NCI-H2029 treated with DMSO at 0.1 percent for 48 hours (cell line): ENCODE results near the gene LGALS9.
"Not testable (repeated sequence)": the region's sequence is repeated elsewhere in the genome, so short reads cannot be mapped to it uniquely, and the experiment has no call there.

Source experiments
- DNase-seq: peaks from one replicate; lab custom pipeline; 2025; lab: John Stamatoyannopoulos, UW

Gene LGALS9

DNA sequence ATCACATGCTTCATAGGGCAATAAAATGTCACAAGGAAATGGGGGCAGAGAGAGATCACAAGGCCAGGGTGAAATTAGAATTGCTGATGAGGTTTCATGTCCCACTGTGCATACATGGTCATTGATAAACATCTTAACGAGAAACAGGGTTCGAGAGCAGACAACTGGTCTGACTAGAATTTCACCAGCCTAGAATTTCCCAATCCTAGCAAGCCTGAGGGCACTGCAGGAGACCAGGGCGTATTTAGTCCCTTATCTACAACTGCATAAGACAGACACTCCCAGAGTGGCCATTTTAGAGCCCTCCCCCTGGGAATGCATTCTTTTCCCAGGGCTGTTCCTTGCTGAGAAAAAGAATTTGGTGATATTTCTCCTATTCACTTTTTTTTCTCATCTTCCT lies 55.3 kb downstream of the LGALS9 start:
- DNase-seq: not testable (repeated sequence)

DNA sequence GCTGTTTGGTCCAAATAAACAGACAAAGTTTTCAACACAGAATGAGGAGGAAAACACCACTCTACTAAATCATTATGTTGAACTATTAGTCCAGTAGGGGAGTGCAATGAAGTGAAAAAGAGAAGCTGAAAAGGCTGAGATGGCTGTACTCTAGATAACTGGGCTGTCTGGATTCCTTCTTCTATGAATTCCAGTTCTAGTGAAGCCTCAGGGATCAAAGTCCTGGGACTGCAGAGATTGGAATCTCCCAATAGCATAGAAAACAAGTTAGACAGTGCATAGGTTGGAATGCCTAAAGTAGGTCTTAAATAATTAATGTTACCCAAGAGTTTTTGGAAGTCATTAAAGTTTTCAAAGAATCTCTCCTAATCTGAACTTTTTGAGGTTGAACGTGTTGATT lies 59.9 kb downstream of the LGALS9 start:
- no peak for DNase-seq

DNA sequence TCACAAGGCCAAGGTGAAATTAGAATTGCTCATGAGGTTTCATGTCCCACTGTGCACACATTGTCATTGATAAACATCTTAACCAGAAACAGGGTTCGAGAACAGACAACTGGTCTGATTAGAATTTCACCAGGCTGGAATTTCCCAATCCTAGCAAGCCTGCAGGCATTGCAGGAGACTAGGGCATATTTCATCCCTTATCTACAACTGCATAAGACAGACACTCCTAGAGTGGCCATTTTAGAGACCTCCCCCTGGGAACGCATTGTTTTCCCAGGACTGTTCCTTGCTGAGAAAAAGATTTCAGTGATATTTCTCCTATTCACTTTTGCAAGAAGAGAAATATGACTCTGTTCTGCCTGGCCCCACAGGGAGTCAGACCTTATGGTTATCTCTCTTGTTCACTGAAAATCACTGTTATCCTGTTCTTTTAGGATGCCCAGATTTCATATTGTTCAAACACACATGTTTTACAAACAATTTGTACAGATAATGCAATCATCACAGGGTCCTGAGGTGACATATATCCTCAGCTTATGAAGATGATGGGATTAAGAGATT lies 64.3 kb downstream of the LGALS9 start:
- not testable (repeated sequence) for DNase-seq
